Measurements from ENCODE around the gene REPIN1. TPM values are rescaled to one million over a fixed set of nuclear protein-coding genes. Genes with fewer than 3 reads are reported as not detected.

The REPIN1 gene
- total RNA-seq, 1 experiment from 2014 or later: 106 TPM

GRCh38 chr7:150351587-150352194 is 16.9 kb upstream of the REPIN1 start:
- no peak overlapping the region for H2BK5ac ChIP-seq (ENCODE audit: insufficient read length, low read length)
- Mint-ChIP-seq H3K36me3 (ENCODE audit: insufficient read depth in 1 of 3, low read depth in 3 of 3) (peaks cover 0 to 5% (median 4%) of the 10 kb centered on the region in 3 experiments; a peak in 2 of 7 replicates), H3K27me3 (ENCODE audit: low read depth) (peaks cover 2% of the 10 kb centered on the region), H3K9me3 (peaks cover 2 to 5% of the 10 kb centered on the region in 2 experiments; a peak in 3 of 5 replicates), H3K4me3 (no peak overlapping the region), H3K27ac (no peak overlapping the region), H3K4me1 (peaks cover 2 to 3% of the 10 kb centered on the region in 2 experiments; a peak in 2 of 4 replicates)
- no peaks in the 10 kb centered on the region for H3K79me1 ChIP-seq (ENCODE audit: insufficient read depth, low read depth, low read length, poor library complexity, severe bottlenecking)
- H3K9ac ChIP-seq (ENCODE audit: extremely low read depth, insufficient read length, low read length): no peak overlapping the region
- H4K20me1 ChIP-seq (ENCODE audit: control insufficient read depth, insufficient read depth, insufficient read length): no peaks in the 10 kb centered on the region
- no peak overlapping the region for H3K4me2 ChIP-seq (ENCODE audit: insufficient read depth, insufficient read length, low read length)
- H3K27ac ChIP-seq (ENCODE audit: insufficient read length, low read depth, low read length): no peak overlapping the region
- H2BK12ac ChIP-seq (ENCODE audit: insufficient read length, low read depth, low read length): no peak overlapping the region
- no peak overlapping the region for H2BK20ac ChIP-seq (ENCODE audit: low read depth, low read length, poor library complexity, severe bottlenecking)
- H3K4ac ChIP-seq (ENCODE audit: low read depth, low read length): no peak overlapping the region
- no peak overlapping the region for H3K23ac ChIP-seq (ENCODE audit: insufficient read length, low read depth, low read length)
- no peak overlapping the region for H4K91ac ChIP-seq (ENCODE audit: insufficient read length, low read depth, low read length)
- H3K27me3 ChIP-seq (ENCODE audit: insufficient read depth, low read length): no peaks in the 10 kb centered on the region
- no peak overlapping the region for H2BK120ac ChIP-seq (ENCODE audit: low read depth, low read length, poor library complexity, severe bottlenecking)
- H3K79me2 ChIP-seq (ENCODE audit: insufficient read depth, low read length): no peaks in the 10 kb centered on the region
- DNase-seq: no peak
- no peaks in the 10 kb centered on the region for H3K4me1 ChIP-seq (ENCODE audit: insufficient read depth, low read length)
- H3K23me2 ChIP-seq (ENCODE audit: insufficient read length, low read depth, low read length, poor library complexity, severe bottlenecking): no peaks in the 10 kb centered on the region
- H4K8ac ChIP-seq (replicated peaks; ENCODE audit: insufficient read length, low read depth, low read length): no peak overlapping the region
- H3K18ac ChIP-seq (ENCODE audit: insufficient read length, low read depth, low read length): no peak overlapping the region
- H4K5ac ChIP-seq (ENCODE audit: insufficient read length, low read depth, low read length): no peak overlapping the region
- H2BK15ac ChIP-seq (ENCODE audit: low read depth, low read length): no peak overlapping the region
- no peak overlapping the region for H3K56ac ChIP-seq (ENCODE audit: insufficient read length, low read depth, low read length)
- H2AK5ac ChIP-seq (ENCODE audit: insufficient read length, low read length): no peak overlapping the region
- no peaks in the 10 kb centered on the region for H3K9me3 ChIP-seq (ENCODE audit: control insufficient read depth, low read depth, low read length)
- no peak; the same call in 2 of the 3 replicates for TF ChIP-seq CTCF (conservative IDR thresholded peaks at IDR 0.05)
- H3T11ph ChIP-seq (ENCODE audit: low read length): no peak overlapping the region
- WGBS (ENCODE audit: extremely low coverage, insufficient read length, low lambda C conversion rate): no CpG with 5 or more reads among the region's 8 CpGs
- no peak overlapping the region for H2AFZ ChIP-seq (ENCODE audit: low read length)
- no peak overlapping the region for H3K14ac ChIP-seq (ENCODE audit: insufficient read depth, low read length)

All from H9 (cell line).